ENCODE data around the gene ZNF587. TPM values are rescaled to one million over a fixed set of nuclear protein-coding genes. Genes with fewer than 3 reads are reported as not detected.
"Not testable (repeated sequence)": the region's sequence is repeated elsewhere in the genome, so short reads cannot be mapped to it uniquely, and the experiment has no call there.

The ZNF587 gene
- total RNA-seq, result 10 to 100 TPM; 10.6 to 18.0 (median 17.2) TPM

DNA sequence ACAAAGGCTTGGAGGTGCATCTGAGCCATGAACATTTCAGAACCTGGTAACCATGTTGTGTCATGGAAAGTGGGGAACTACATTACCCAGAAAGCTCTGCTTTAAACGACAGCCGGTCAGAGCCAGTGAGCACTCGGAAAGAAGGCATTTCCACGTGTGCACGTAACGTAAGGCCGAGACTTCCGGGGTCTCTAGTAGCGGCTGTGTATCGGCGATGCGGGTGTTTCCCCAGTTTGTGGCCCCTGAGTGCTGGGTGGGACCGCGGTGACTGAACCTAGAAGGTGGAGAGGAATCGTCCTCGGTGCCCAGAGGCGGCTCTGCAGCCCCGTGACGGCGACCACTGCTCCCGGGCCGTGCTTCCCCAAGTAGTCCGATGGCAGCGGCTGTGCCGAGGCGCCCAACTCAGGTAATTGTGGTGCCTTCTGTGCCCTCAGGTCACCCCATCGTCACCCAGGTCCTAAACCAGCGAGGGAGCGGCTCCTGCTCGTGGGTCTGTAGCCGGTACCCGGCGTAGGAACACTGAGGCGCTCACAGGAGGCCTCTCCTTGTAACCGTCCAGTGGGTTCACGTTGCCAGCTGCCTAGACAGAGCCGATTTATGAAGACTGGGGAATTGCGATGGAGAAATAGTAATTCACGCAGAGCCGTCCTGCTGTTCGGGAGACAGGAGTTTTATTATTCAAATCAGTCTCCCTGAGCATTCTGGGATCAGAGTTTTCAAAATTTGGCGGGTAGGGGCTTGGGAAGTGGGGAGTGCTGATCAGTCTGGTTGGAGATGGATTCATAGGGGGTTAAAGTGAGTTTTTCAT lies at the start of gene ZNF587:
Gene ZNF587 (plus strand): TSS at position 194 of the 808 bp plus-strand sequence. CDS start 180 bp downstream, at position 374.
- WGBS, 2 donors, result 0 to 1% methylated on average over 22 to 36 of the region's 42 CpGs
- H3K4me3 ChIP-seq (ENCODE audit: low read depth, poor library complexity, severe bottlenecking), result peak within 1 kb of the TSS; percentile 55
- DNase-seq (ENCODE audit: low spot score in 2 of 2), result peak; percentile 61 to 88
- intact Hi-C loops (cut with DNase I; ENCODE audit: low total_unique reads), result not testable (repeated sequence)

- H3K4me3 ChIP-seq (ENCODE audit: low read depth, poor library complexity, severe bottlenecking), result no peak overlapping the region
- DNase-seq (ENCODE audit: low spot score in 2 of 2), result no peak
- 70 to 71% methylated on average over 5 of the region's 5 CpGs for WGBS, 2 donors
- TF ChIP-seq POLR2A (IDR thresholded peaks at IDR 0.05) (no peak), CTCF (IDR thresholded peaks at IDR 0.05) (no peak)
- intact Hi-C loops (cut with DNase I; ENCODE audit: low total_unique reads), result no loop called here
Observed at GRCh38 chr19:57800696-57801095, 49.0 kb upstream of the ZNF587 start.

DNA sequence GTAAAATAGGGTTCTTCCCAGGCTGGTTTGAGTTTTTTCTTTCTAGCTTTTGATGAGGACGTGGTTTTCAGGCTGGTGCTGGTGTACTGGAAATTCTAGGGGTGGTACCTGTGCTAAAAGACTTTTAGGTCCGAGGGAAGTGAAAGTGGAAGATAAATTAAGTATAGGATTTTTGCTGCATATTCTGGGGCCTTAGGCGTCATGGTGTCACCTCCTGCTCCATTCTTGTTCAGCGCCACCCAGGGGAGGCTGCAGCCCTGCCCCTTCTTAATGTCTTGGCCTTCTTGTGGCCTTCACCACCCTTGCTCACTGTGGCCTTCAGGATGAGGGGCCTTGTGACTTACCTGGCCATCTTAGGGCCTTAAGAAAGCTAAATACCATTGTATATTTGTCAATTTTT lies 47.4 kb upstream of the ZNF587 start:
- TF ChIP-seq POLR2A (IDR thresholded peaks at IDR 0.05) (no peak), CTCF (IDR thresholded peaks at IDR 0.05) (no peak)
- no peak for DNase-seq (ENCODE audit: low spot score in 2 of 2)
- H3K4me3 ChIP-seq (ENCODE audit: low read depth, poor library complexity, severe bottlenecking), result no peak overlapping the region
- intact Hi-C loops (cut with DNase I; ENCODE audit: low total_unique reads), result no loop called here
- WGBS, 2 donors, result 78 to 80% methylated on average over 4 of the region's 4 CpGs

- intact Hi-C loops (cut with DNase I; ENCODE audit: low total_unique reads), result no loop called here
- TF ChIP-seq CTCF (IDR thresholded peaks at IDR 0.05), result no peak
- no peak for DNase-seq (ENCODE audit: low spot score in 2 of 2)
- WGBS, 2 donors, result 4 to 8% methylated on average over 6 of the region's 6 CpGs
- peak overlapping the region; percentile 23 for H3K4me3 ChIP-seq (ENCODE audit: low read depth, poor library complexity, severe bottlenecking)
Observed at GRCh38 chr19:57803265-57803593, 46.4 kb upstream of the ZNF587 start.

GRCh38 chr19:57803594-57804325 lies 45.9 kb upstream of the ZNF587 start:
- TF ChIP-seq CTCF (IDR thresholded peaks at IDR 0.05) (no peak), POLR2A (IDR thresholded peaks at IDR 0.05) (no peak)
- DNase-seq (ENCODE audit: low spot score in 2 of 2), result no peak
- peak overlapping the region; percentile 23 for H3K4me3 ChIP-seq (ENCODE audit: low read depth, poor library complexity, severe bottlenecking)
- 3 to 5% methylated on average over 19 of the region's 19 CpGs for WGBS, 2 donors
- intact Hi-C loops (cut with DNase I; ENCODE audit: low total_unique reads), result no loop called here

DNA sequence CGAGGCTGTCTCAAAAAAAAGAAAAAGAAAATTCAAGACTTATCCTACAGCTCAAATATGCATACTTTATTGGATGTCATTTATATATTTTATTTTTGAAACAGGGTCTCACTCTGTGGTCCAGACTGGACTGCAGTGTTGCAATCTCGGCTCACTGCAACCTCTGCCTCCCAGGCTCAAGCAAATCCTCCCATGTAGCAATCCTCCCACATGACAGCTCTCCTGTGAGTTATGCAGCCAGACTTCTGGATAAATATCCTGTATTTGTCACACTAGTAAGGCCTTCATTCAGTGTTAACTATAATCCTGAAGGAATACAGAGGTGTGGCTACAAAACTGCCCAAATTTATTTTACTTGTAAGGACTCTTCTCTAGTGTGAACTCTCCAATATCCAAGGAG lies 42.1 kb upstream of the ZNF587 start:
- intact Hi-C loops (cut with DNase I; ENCODE audit: low total_unique reads), result no loop called here
- H3K4me3 ChIP-seq (ENCODE audit: low read depth, poor library complexity, severe bottlenecking), result no peak overlapping the region
- 86 to 95% methylated on average over 2 of the region's 2 CpGs for WGBS, 2 donors
- TF ChIP-seq CTCF (IDR thresholded peaks at IDR 0.05) (no peak), POLR2A (IDR thresholded peaks at IDR 0.05) (no peak)
- no peak for DNase-seq (ENCODE audit: low spot score in 2 of 2)

GRCh38 chr19:57810410-57811295 lies 39.0 kb upstream of the ZNF587 start:
- H3K4me3 ChIP-seq (ENCODE audit: low read depth, poor library complexity, severe bottlenecking); intact Hi-C loops (cut with DNase I; ENCODE audit: low total_unique reads); DNase-seq (ENCODE audit: low spot score in 2 of 2): not testable (repeated sequence)
- 81 to 83% methylated on average over 17 of the region's 17 CpGs for WGBS, 2 donors

All from lower leg skin (tissue), 4 donors.